ENCODE results near the gene CELF1.
A peak's percentile ranks its signal among the peaks of the same experiment; 100 is the strongest.

Gene CELF1

GRCh38 chr11:47552566-47553405, at the start of gene CELF1:
Gene CELF1 (minus strand): TSS chr11:47553132. CDS start chr11:47499523, 53,609 bp downstream.
- H3K4me1 ChIP-seq (ENCODE audit: insufficient read depth, low read length) = peaks cover 25% of the 10 kb centered on the region
- no peaks in the 10 kb centered on the region for H3K9me3 ChIP-seq (ENCODE audit: low read length)
- peak within 1 kb of the TSS; percentile 86 for H3K27ac ChIP-seq (ENCODE audit: low read depth, low read length)
- peak within 1 kb of the TSS; percentile 76 to 98 for H3K4me3 ChIP-seq (ENCODE audit: low read depth in 1 of 2, low read length in 2 of 2)
- no peaks in the 10 kb centered on the region for H3K36me3 ChIP-seq (ENCODE audit: insufficient read depth, low read length)
- H3K27me3 ChIP-seq (ENCODE audit: control insufficient read depth in 1 of 2, insufficient read depth in 2 of 2, low read length in 2 of 2) = no peaks in the 10 kb centered on the region
- H3K9ac ChIP-seq (ENCODE audit: low read length) = peak within 1 kb of the TSS; percentile 78

GRCh38 chr11:47599902-47600301, 47.0 kb upstream of the CELF1 start:
- Histone ChIP-seq H3K4me1 (ENCODE audit: insufficient read depth, low read length) (no peaks in the 10 kb centered on the region), H3K36me3 (ENCODE audit: insufficient read depth, low read length) (no peaks in the 10 kb centered on the region), H3K27ac (ENCODE audit: low read depth, low read length) (no peak overlapping the region), H3K4me3 (ENCODE audit: low read depth in 1 of 2, low read length in 2 of 2) (no peak overlapping the region), H3K9ac (ENCODE audit: low read length) (no peak overlapping the region), H3K27me3 (ENCODE audit: control insufficient read depth in 1 of 2, insufficient read depth in 2 of 2, low read length in 2 of 2) (peaks cover 0 to 4% of the 10 kb centered on the region in 2 donors), H3K9me3 (ENCODE audit: low read length) (no peaks in the 10 kb centered on the region)

- H3K9me3 ChIP-seq (ENCODE audit: low read length) = no peaks in the 10 kb centered on the region
- no peak overlapping the region for H3K4me3 ChIP-seq (ENCODE audit: low read depth in 1 of 2, low read length in 2 of 2)
- peaks cover 9% of the 10 kb centered on the region for H3K4me1 ChIP-seq (ENCODE audit: insufficient read depth, low read length)
- no peaks in the 10 kb centered on the region for H3K36me3 ChIP-seq (ENCODE audit: insufficient read depth, low read length)
- H3K27ac ChIP-seq (ENCODE audit: low read depth, low read length) = no peak overlapping the region
- no peak overlapping the region for H3K9ac ChIP-seq (ENCODE audit: low read length)
- H3K27me3 ChIP-seq (ENCODE audit: control insufficient read depth in 1 of 2, insufficient read depth in 2 of 2, low read length in 2 of 2) = peaks cover 15 to 24% of the 10 kb centered on the region in 2 donors
Observed at GRCh38 chr11:47595967-47596366, 43.0 kb upstream of the CELF1 start.

GRCh38 chr11:47595029-47595428, 42.1 kb upstream of the CELF1 start:
- H3K27ac ChIP-seq (ENCODE audit: low read depth, low read length) = no peak overlapping the region
- H3K9me3 ChIP-seq (ENCODE audit: low read length) = no peaks in the 10 kb centered on the region
- H3K36me3 ChIP-seq (ENCODE audit: insufficient read depth, low read length) = no peaks in the 10 kb centered on the region
- H3K9ac ChIP-seq (ENCODE audit: low read length) = no peak overlapping the region
- H3K4me3 ChIP-seq (ENCODE audit: low read depth in 1 of 2, low read length in 2 of 2) = no peak overlapping the region
- peaks cover 15 to 24% of the 10 kb centered on the region in 2 donors for H3K27me3 ChIP-seq (ENCODE audit: control insufficient read depth in 1 of 2, insufficient read depth in 2 of 2, low read length in 2 of 2)
- H3K4me1 ChIP-seq (ENCODE audit: insufficient read depth, low read length) = peaks cover 9% of the 10 kb centered on the region

- no peak within 1 kb of the TSS for H3K27ac ChIP-seq (ENCODE audit: low read depth, low read length)
- H3K9ac ChIP-seq (ENCODE audit: low read length) = no peak within 1 kb of the TSS
- H3K4me3 ChIP-seq (ENCODE audit: low read depth in 1 of 2, low read length in 2 of 2) = peak within 1 kb of the TSS in 1 of 2 donors; percentile 34
- H3K27me3 ChIP-seq (ENCODE audit: control insufficient read depth in 1 of 2, insufficient read depth in 2 of 2, low read length in 2 of 2) = peaks cover 15 to 28% of the 10 kb centered on the region in 2 donors
- no peaks in the 10 kb centered on the region for H3K9me3 ChIP-seq (ENCODE audit: low read length)
- H3K4me1 ChIP-seq (ENCODE audit: insufficient read depth, low read length) = peaks cover 11% of the 10 kb centered on the region
- H3K36me3 ChIP-seq (ENCODE audit: insufficient read depth, low read length) = no peaks in the 10 kb centered on the region
Observed at GRCh38 chr11:47593934-47594855, 41.3 kb upstream of the CELF1 start, which contains the start of gene C1QTNF4. Gene C1QTNF4 (minus strand): TSS chr11:47594411. CDS start chr11:47590810, 3,601 bp downstream.

GRCh38 chr11:47593492-47593933, 40.6 kb upstream of the CELF1 start:
- H3K36me3 ChIP-seq (ENCODE audit: insufficient read depth, low read length) = no peaks in the 10 kb centered on the region
- H3K27me3 ChIP-seq (ENCODE audit: control insufficient read depth in 1 of 2, insufficient read depth in 2 of 2, low read length in 2 of 2) = peaks cover 15 to 28% of the 10 kb centered on the region in 2 donors
- peaks cover 18% of the 10 kb centered on the region for H3K4me1 ChIP-seq (ENCODE audit: insufficient read depth, low read length)
- no peak overlapping the region for H3K27ac ChIP-seq (ENCODE audit: low read depth, low read length)
- H3K4me3 ChIP-seq (ENCODE audit: low read depth in 1 of 2, low read length in 2 of 2) = no peak overlapping the region
- no peak overlapping the region for H3K9ac ChIP-seq (ENCODE audit: low read length)
- no peaks in the 10 kb centered on the region for H3K9me3 ChIP-seq (ENCODE audit: low read length)

GRCh38 chr11:47592970-47593369, 40.0 kb upstream of the CELF1 start:
- H3K27ac ChIP-seq (ENCODE audit: low read depth, low read length) = no peak overlapping the region
- peaks cover 20% of the 10 kb centered on the region for H3K4me1 ChIP-seq (ENCODE audit: insufficient read depth, low read length)
- H3K36me3 ChIP-seq (ENCODE audit: insufficient read depth, low read length) = no peaks in the 10 kb centered on the region
- no peak overlapping the region for H3K9ac ChIP-seq (ENCODE audit: low read length)
- peaks cover 15 to 28% of the 10 kb centered on the region in 2 donors for H3K27me3 ChIP-seq (ENCODE audit: control insufficient read depth in 1 of 2, insufficient read depth in 2 of 2, low read length in 2 of 2)
- H3K9me3 ChIP-seq (ENCODE audit: low read length) = no peaks in the 10 kb centered on the region
- H3K4me3 ChIP-seq (ENCODE audit: low read depth in 1 of 2, low read length in 2 of 2) = no peak overlapping the region

GRCh38 chr11:47592251-47592650, 39.3 kb upstream of the CELF1 start:
- Histone ChIP-seq H3K4me1 (ENCODE audit: insufficient read depth, low read length) (peaks cover 20% of the 10 kb centered on the region), H3K27ac (ENCODE audit: low read depth, low read length) (no peak overlapping the region), H3K4me3 (ENCODE audit: low read depth in 1 of 2, low read length in 2 of 2) (no peak overlapping the region), H3K27me3 (ENCODE audit: control insufficient read depth in 1 of 2, insufficient read depth in 2 of 2, low read length in 2 of 2) (peaks cover 15 to 28% of the 10 kb centered on the region in 2 donors), H3K9me3 (ENCODE audit: low read length) (no peaks in the 10 kb centered on the region), H3K36me3 (ENCODE audit: insufficient read depth, low read length) (no peaks in the 10 kb centered on the region), H3K9ac (ENCODE audit: low read length) (no peak overlapping the region)

GRCh38 chr11:47591764-47592163, 38.8 kb upstream of the CELF1 start:
- H3K4me3 ChIP-seq (ENCODE audit: low read depth in 1 of 2, low read length in 2 of 2) = no peak overlapping the region
- no peak overlapping the region for H3K27ac ChIP-seq (ENCODE audit: low read depth, low read length)
- peaks cover 20% of the 10 kb centered on the region for H3K4me1 ChIP-seq (ENCODE audit: insufficient read depth, low read length)
- no peak overlapping the region for H3K9ac ChIP-seq (ENCODE audit: low read length)
- no peaks in the 10 kb centered on the region for H3K9me3 ChIP-seq (ENCODE audit: low read length)
- H3K36me3 ChIP-seq (ENCODE audit: insufficient read depth, low read length) = no peaks in the 10 kb centered on the region
- peaks cover 15 to 28% of the 10 kb centered on the region in 2 donors for H3K27me3 ChIP-seq (ENCODE audit: control insufficient read depth in 1 of 2, insufficient read depth in 2 of 2, low read length in 2 of 2)

GRCh38 chr11:47589977-47590861, 37.3 kb upstream of the CELF1 start:
- H3K36me3 ChIP-seq (ENCODE audit: insufficient read depth, low read length) = peaks cover 1% of the 10 kb centered on the region
- no peaks in the 10 kb centered on the region for H3K9me3 ChIP-seq (ENCODE audit: low read length)
- H3K27ac ChIP-seq (ENCODE audit: low read depth, low read length) = peak overlapping the region; percentile 3
- peaks cover 20% of the 10 kb centered on the region for H3K4me1 ChIP-seq (ENCODE audit: insufficient read depth, low read length)
- peak overlapping the region; percentile 15 to 61 for H3K4me3 ChIP-seq (ENCODE audit: low read depth in 1 of 2, low read length in 2 of 2)
- H3K27me3 ChIP-seq (ENCODE audit: control insufficient read depth in 1 of 2, insufficient read depth in 2 of 2, low read length in 2 of 2) = peaks cover 15 to 27% of the 10 kb centered on the region in 2 donors
- no peak overlapping the region for H3K9ac ChIP-seq (ENCODE audit: low read length)
